NCI-H2227 treated with DMSO at 0.1 percent for 48 hours (cell line): ENCODE data around the gene CEP112.

Experiments used
- DNase-seq: peaks from one replicate; lab custom pipeline; 2025; lab: John Stamatoyannopoulos, UW

The CEP112 gene

GRCh38 chr17:66191593-66192377, at the start of gene CEP112:
Gene CEP112 (minus strand): TSS chr17:66192133.
- DNase-seq: peak; percentile 86

- no peak for DNase-seq
These were observed 48.7 kb upstream of the CEP112 start for GRCh38 chr17:66240630-66241029.

- no peak for DNase-seq
These were observed 48.1 kb upstream of the CEP112 start for GRCh38 chr17:66240013-66240412.

- no peak for DNase-seq
These were observed 43.6 kb upstream of the CEP112 start for GRCh38 chr17:66235377-66235994.

- no peak for DNase-seq
These were observed 42.7 kb upstream of the CEP112 start for GRCh38 chr17:66234611-66235010.

- DNase-seq: no peak
These were observed 41.3 kb upstream of the CEP112 start for GRCh38 chr17:66233023-66233753.

- DNase-seq: no peak
These were observed 39.1 kb upstream of the CEP112 start for GRCh38 chr17:66230922-66231591.

GRCh38 chr17:66229783-66230538, 38.0 kb upstream of the CEP112 start:
- DNase-seq: no peak

GRCh38 chr17:66228887-66229782, 37.2 kb upstream of the CEP112 start, which contains the start of gene APOH:
Gene APOH (minus strand): TSS chr17:66229415. CDS start chr17:66229379, 36 bp downstream.
- no peak for DNase-seq

GRCh38 chr17:66227212-66228045, 35.5 kb upstream of the CEP112 start:
- no peak for DNase-seq

GRCh38 chr17:66222798-66223350, 30.9 kb upstream of the CEP112 start:
- DNase-seq: no peak

GRCh38 chr17:66221755-66222530, 30.0 kb upstream of the CEP112 start:
- no peak for DNase-seq

GRCh38 chr17:66221343-66221742, 29.4 kb upstream of the CEP112 start:
- DNase-seq: no peak

- DNase-seq: no peak
These were observed 28.3 kb upstream of the CEP112 start for GRCh38 chr17:66220079-66220835.

GRCh38 chr17:66215529-66215911, 23.6 kb upstream of the CEP112 start:
- no peak for DNase-seq

GRCh38 chr17:66214884-66215528, 23.1 kb upstream of the CEP112 start:
- no peak for DNase-seq
